Measurements from ENCODE around the gene CYP27C1.

GRCh38 chr2:127201452-127201851 lies 18.6 kb downstream of the CYP27C1 start:
- TF ChIP-seq, protein P1, sequence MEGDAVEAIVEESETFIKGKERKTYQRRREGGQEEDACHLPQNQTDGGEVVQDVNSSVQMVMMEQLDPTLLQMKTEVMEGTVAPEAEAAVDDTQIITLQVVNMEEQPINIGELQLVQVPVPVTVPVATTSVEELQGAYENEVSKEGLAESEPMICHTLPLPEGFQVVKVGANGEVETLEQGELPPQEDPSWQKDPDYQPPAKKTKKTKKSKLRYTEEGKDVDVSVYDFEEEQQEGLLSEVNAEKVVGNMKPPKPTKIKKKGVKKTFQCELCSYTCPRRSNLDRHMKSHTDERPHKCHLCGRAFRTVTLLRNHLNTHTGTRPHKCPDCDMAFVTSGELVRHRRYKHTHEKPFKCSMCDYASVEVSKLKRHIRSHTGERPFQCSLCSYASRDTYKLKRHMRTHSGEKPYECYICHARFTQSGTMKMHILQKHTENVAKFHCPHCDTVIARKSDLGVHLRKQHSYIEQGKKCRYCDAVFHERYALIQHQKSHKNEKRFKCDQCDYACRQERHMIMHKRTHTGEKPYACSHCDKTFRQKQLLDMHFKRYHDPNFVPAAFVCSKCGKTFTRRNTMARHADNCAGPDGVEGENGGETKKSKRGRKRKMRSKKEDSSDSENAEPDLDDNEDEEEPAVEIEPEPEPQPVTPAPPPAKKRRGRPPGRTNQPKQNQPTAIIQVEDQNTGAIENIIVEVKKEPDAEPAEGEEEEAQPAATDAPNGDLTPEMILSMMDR (IDR thresholded peaks at IDR 0.05), result no peak
- TF ChIP-seq POLR2A (IDR thresholded peaks at IDR 0.05), result no peak

Measured in lower leg skin (tissue), 3 donors.